ENCODE data around the gene SIX1. TPM values are rescaled to one million over a fixed set of nuclear protein-coding genes. Genes with fewer than 3 reads are reported as not detected.

SIX1 gene
- total RNA-seq, 1 donor from 2014 or later = 0.41 TPM

Other genes with a start within 250 kb of the SIX1 start
- gene C14orf39, start 163.4 kb downstream of the SIX1 start, total RNA-seq = not detected in 2 replicates
- not detected in 2 replicates for gene SIX6, start 140.3 kb downstream of the SIX1 start, total RNA-seq
- 0.57 and 1.1 TPM in 2 replicates for gene SIX4, start 74.9 kb upstream of the SIX1 start, total RNA-seq
- 45.1 and 51.2 TPM in 2 replicates for gene MNAT1, start 85.3 kb upstream of the SIX1 start, total RNA-seq